ENCODE data around the gene IMMT.

DNA sequence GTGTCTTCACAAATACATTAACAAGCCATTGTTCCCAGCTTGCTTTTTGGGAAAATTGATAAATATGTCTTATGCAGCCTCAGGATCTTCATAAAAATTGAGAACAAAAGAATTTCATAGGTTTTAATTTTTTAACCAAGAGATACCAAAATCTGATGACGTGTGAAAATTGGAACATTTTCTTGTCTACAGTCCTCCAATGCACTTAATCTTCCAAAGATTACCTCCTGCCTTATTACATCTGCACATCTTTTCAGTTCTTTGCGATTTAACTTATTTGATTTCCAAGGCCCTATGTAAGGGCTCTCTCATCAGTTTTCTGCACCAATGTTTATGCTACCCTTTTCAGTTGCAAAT is 7.1 kb upstream of the IMMT start:
- TF ChIP-seq CTCF (IDR thresholded peaks at IDR 0.05) (no peak), EZH2 (IDR thresholded peaks at IDR 0.05; ENCODE audit: borderline replicate concordance, insufficient read depth, low read depth, low read length, poor library complexity, severe bottlenecking) (no peak)

All from B cell (primary cell).